Posterior vena cava (tissue), 2 donors: ENCODE results near the gene KRTAP10-11. TPM values are rescaled to one million over a fixed set of nuclear protein-coding genes. Genes with fewer than 3 reads are reported as not detected.
"Not testable (repeated sequence)": the region's sequence is repeated elsewhere in the genome, so short reads cannot be mapped to it uniquely, and the experiment has no call there.

Experiments used
- DNase-seq: peaks from one replicate; pipeline ENCODE4 v3.0.0-alpha.2; 2020; ENCODE audit warnings: low spot score
- intact Hi-C, 2 donors: fragments of 100-400 bp; cut with DNase I; formaldehyde crosslinking; loops; one replicate each; pipeline versions ENCODE4 v1.14.1 to v1.14.2; 2022 to 2023
- total RNA-seq, 2 donors: library from RNA; stranded (reverse); fragmentation: NEBNext Ultra II Directional; extraction: Animal tissue kit (Norgen Biotek cat#: 25700); gene quantifications; one replicate each; pipeline ENCODE4 v1.2.1, GENCODE V29; 2021
- donor health status: DM: yes; HTN: yes; CAD: no.
- donor health status: DM: yes; HTN: yes; CAD: no.

The KRTAP10-11 gene
- total RNA-seq, 2 donors from 2014 or later = not detected

GRCh38 chr21:44654576-44655175 lies 8.5 kb downstream of the KRTAP10-11 start, which contains the start of gene KRTAP12-4:
Gene KRTAP12-4 (minus strand): TSS chr21:44654659. CDS start chr21:44654614, 45 bp downstream.
- intact Hi-C loops = no loop called here
- no peak for DNase-seq

- no peak for DNase-seq
Observed at GRCh38 chr21:44656868-44657267, 10.7 kb downstream of the KRTAP10-11 start.

GRCh38 chr21:44657635-44658540 lies 11.7 kb downstream of the KRTAP10-11 start, which contains the start of gene KRTAP12-3:
Gene KRTAP12-3 (plus strand): TSS chr21:44657932. CDS start chr21:44657980, 48 bp downstream.
- DNase-seq = no peak

More at GRCh38 chr21:44656868-44657267, 10.7 kb downstream of the KRTAP10-11 start:
- intact Hi-C loops = no loop called here

GRCh38 chr21:44658541-44658910 lies 12.3 kb downstream of the KRTAP10-11 start:
- no peak for DNase-seq
- intact Hi-C loops = no loop called here

More at GRCh38 chr21:44657635-44658540, 11.7 kb downstream of the KRTAP10-11 start, which contains the start of gene KRTAP12-3:
- intact Hi-C loops = no loop called here

- DNase-seq = no peak
- intact Hi-C loops = no loop called here
Observed at GRCh38 chr21:44658913-44659595, 12.8 kb downstream of the KRTAP10-11 start.

GRCh38 chr21:44661567-44661966 lies 15.4 kb downstream of the KRTAP10-11 start:
- DNase-seq, intact Hi-C loops: not testable (repeated sequence)

- intact Hi-C loops = no loop called here
- no peak for DNase-seq
Observed at GRCh38 chr21:44664691-44665090, 18.5 kb downstream of the KRTAP10-11 start.

- DNase-seq = no peak
- intact Hi-C loops = no loop called here
Observed at GRCh38 chr21:44666401-44667320, 20.4 kb downstream of the KRTAP10-11 start, which contains the start of gene KRTAP12-2. Gene KRTAP12-2 (minus strand): TSS chr21:44666927. CDS start chr21:44666886, 41 bp downstream.

- DNase-seq = no peak
- intact Hi-C loops = no loop called here
Observed at GRCh38 chr21:44667612-44668011, 21.4 kb downstream of the KRTAP10-11 start.

GRCh38 chr21:44670642-44671432 lies 24.6 kb downstream of the KRTAP10-11 start:
- intact Hi-C loops = no loop called here
- DNase-seq = no peak

GRCh38 chr21:44671911-44672310 lies 25.7 kb downstream of the KRTAP10-11 start:
- intact Hi-C loops = no loop called here

GRCh38 chr21:44677881-44678280 lies 31.7 kb downstream of the KRTAP10-11 start:
- DNase-seq = no peak

More at GRCh38 chr21:44671911-44672310, 25.7 kb downstream of the KRTAP10-11 start:
- DNase-seq = no peak

GRCh38 chr21:44681152-44681551 lies 34.9 kb downstream of the KRTAP10-11 start:
- DNase-seq = no peak
- intact Hi-C loops = no loop called here

More at GRCh38 chr21:44677881-44678280, 31.7 kb downstream of the KRTAP10-11 start:
- intact Hi-C loops = no loop called here

- DNase-seq = no peak
- intact Hi-C loops = loop anchor here in 1 of 2 donors (1.0 kb wide), 1 partner anchor 27 kb away; no protein-coding TSS in a partner anchor
Observed at GRCh38 chr21:44681861-44682579, 35.8 kb downstream of the KRTAP10-11 start, which contains the start of gene KRTAP12-1. Gene KRTAP12-1 (minus strand): TSS chr21:44682163. CDS start chr21:44682123, 40 bp downstream.

GRCh38 chr21:44682580-44683151 lies 36.5 kb downstream of the KRTAP10-11 start:
- intact Hi-C loops = loop anchor here in 1 of 2 donors (1.0 kb wide), 1 partner anchor 27 kb away; no protein-coding TSS in a partner anchor

GRCh38 chr21:44684077-44684476 lies 37.9 kb downstream of the KRTAP10-11 start:
- intact Hi-C loops = no loop called here
- no peak for DNase-seq

More at GRCh38 chr21:44682580-44683151, 36.5 kb downstream of the KRTAP10-11 start:
- no peak for DNase-seq
